Measurements from ENCODE around the gene COL5A1.
A peak's percentile ranks its signal among the peaks of the same experiment; 100 is the strongest.

The COL5A1 gene

GRCh38 chr9:134607971-134608370 lies 33.6 kb upstream of the COL5A1 start:
- DNase-seq: no peak

- DNase-seq: no peak
Measured at GRCh38 chr9:134611046-134611445, 30.6 kb upstream of the COL5A1 start.

- no peak for DNase-seq
Measured at GRCh38 chr9:134612309-134612708, 29.3 kb upstream of the COL5A1 start.

GRCh38 chr9:134612715-134613114 lies 28.9 kb upstream of the COL5A1 start:
- DNase-seq: no peak

GRCh38 chr9:134614256-134614655 lies 27.3 kb upstream of the COL5A1 start:
- no peak for DNase-seq

- DNase-seq: no peak
Measured at GRCh38 chr9:134616341-134616740, 25.3 kb upstream of the COL5A1 start.

- no peak for DNase-seq
Measured at GRCh38 chr9:134617246-134617645, 24.4 kb upstream of the COL5A1 start.

GRCh38 chr9:134617836-134618162 lies 23.8 kb upstream of the COL5A1 start:
- no peak for DNase-seq

GRCh38 chr9:134618163-134618832 lies 23.3 kb upstream of the COL5A1 start:
- no peak for DNase-seq

GRCh38 chr9:134618833-134619447 lies 22.7 kb upstream of the COL5A1 start:
- no peak for DNase-seq

GRCh38 chr9:134619448-134619982 lies 22.1 kb upstream of the COL5A1 start:
- DNase-seq: no peak

- DNase-seq: no peak
Measured at GRCh38 chr9:134619983-134620661, 21.5 kb upstream of the COL5A1 start.

GRCh38 chr9:134620751-134621557 lies 20.6 kb upstream of the COL5A1 start:
- no peak for DNase-seq

GRCh38 chr9:134621558-134622110 lies 20.0 kb upstream of the COL5A1 start:
- no peak for DNase-seq

- no peak for DNase-seq
Measured at GRCh38 chr9:134622896-134623257, 18.7 kb upstream of the COL5A1 start.

- no peak for DNase-seq
Measured at GRCh38 chr9:134623258-134624066, 18.1 kb upstream of the COL5A1 start.

GRCh38 chr9:134624137-134624591 lies 17.4 kb upstream of the COL5A1 start:
- DNase-seq: no peak

- peak; percentile 56 for DNase-seq
Measured at GRCh38 chr9:134624621-134625181, 16.9 kb upstream of the COL5A1 start.

- no peak for DNase-seq
Measured at GRCh38 chr9:134625361-134626068, 16.1 kb upstream of the COL5A1 start.

GRCh38 chr9:134626069-134626423 lies 15.6 kb upstream of the COL5A1 start:
- DNase-seq: no peak

Data from GOT3 (cell line).